GM12891 (cell line): ENCODE results near the gene B3GNT3.

Experiments
- POLR2A ChIP-seq: IDR thresholded peaks from 2 replicates; pipeline ENCODE4 v1.6.1; 2011; ENCODE audit warnings: low read depth, low read length, control low read depth
- POLR2AphosphoS5 ChIP-seq: IDR thresholded peaks from 2 replicates; pipeline ENCODE4 v1.6.1; 2011; ENCODE audit warnings: low read depth, low read length, control low read depth

- TF ChIP-seq POLR2AphosphoS5 (no peak), POLR2A (no peak)
These were observed 29.4 kb downstream of the B3GNT3 start for GRCh38 chr19:17824339-17824738.
